ENCODE data around the gene CTNND2. TPM values are rescaled to one million over a fixed set of nuclear protein-coding genes. Genes with fewer than 3 reads are reported as not detected.
"Not testable (repeated sequence)": the region's sequence is repeated elsewhere in the genome, so short reads cannot be mapped to it uniquely, and the experiment has no call there.

The CTNND2 gene
- polyA plus RNA-seq, 3 donors, result 1.9 to 2.9 (median 2.9) TPM

- DNase-seq, result no peak
These were observed 865.5 kb downstream of the CTNND2 start for GRCh38 chr5:11038772-11039171.

GRCh38 chr5:11037941-11038340 is 866.3 kb downstream of the CTNND2 start:
- DNase-seq, result no peak

GRCh38 chr5:11037080-11037479 is 867.2 kb downstream of the CTNND2 start:
- no peak for DNase-seq

- DNase-seq, result no peak
These were observed 873.6 kb downstream of the CTNND2 start for GRCh38 chr5:11030671-11031070.

- DNase-seq, result no peak
These were observed 876.6 kb downstream of the CTNND2 start for GRCh38 chr5:11027660-11028059.

- DNase-seq, result no peak
These were observed 877.7 kb downstream of the CTNND2 start for GRCh38 chr5:11026543-11026942.

GRCh38 chr5:11023945-11024344 is 880.3 kb downstream of the CTNND2 start:
- DNase-seq, result no peak

- DNase-seq, result no peak
These were observed 890.5 kb downstream of the CTNND2 start for GRCh38 chr5:11013793-11014192.

GRCh38 chr5:11012295-11012694 is 892.0 kb downstream of the CTNND2 start:
- no peak for DNase-seq

GRCh38 chr5:11010429-11011210 is 893.6 kb downstream of the CTNND2 start:
- no peak for DNase-seq

- DNase-seq, result no peak
These were observed 894.7 kb downstream of the CTNND2 start for GRCh38 chr5:11009576-11009975.

- DNase-seq, result no peak
These were observed 896.9 kb downstream of the CTNND2 start for GRCh38 chr5:11007269-11007870.

- DNase-seq, result not testable (repeated sequence)
These were observed 899.7 kb downstream of the CTNND2 start for GRCh38 chr5:11004523-11004922.

- no peak for DNase-seq
These were observed 903.5 kb downstream of the CTNND2 start for GRCh38 chr5:11000515-11001353.

GRCh38 chr5:10999714-11000113 is 904.5 kb downstream of the CTNND2 start:
- DNase-seq, result no peak

- no peak for DNase-seq
These were observed 908.4 kb downstream of the CTNND2 start for GRCh38 chr5:10995891-10996290.

GRCh38 chr5:10994091-10994986 is 909.9 kb downstream of the CTNND2 start:
- DNase-seq, result no peak

- DNase-seq, result no peak
These were observed 913.6 kb downstream of the CTNND2 start for GRCh38 chr5:10990634-10991033.

GRCh38 chr5:10989577-10990263 is 914.5 kb downstream of the CTNND2 start:
- no peak for DNase-seq

GRCh38 chr5:10988622-10989021 is 915.6 kb downstream of the CTNND2 start:
- no peak for DNase-seq

GRCh38 chr5:10987925-10988504 is 916.2 kb downstream of the CTNND2 start:
- peak; percentile 66 for DNase-seq

All from renal pelvis (tissue), 4 donors.